HEK293 (cell line): ENCODE results near the gene FLYWCH1.

Source experiments
- GLI4 ChIP-seq: fragments of 450-650 bp; formaldehyde crosslinking; IDR thresholded peaks from 2 replicates; pipeline ENCODE4 v1.5.1; 2016; ENCODE audit warnings: missing biosample characterization, missing genetic modification characterization
- GLIS1 ChIP-seq: fragments of 450-650 bp; formaldehyde crosslinking; IDR thresholded peaks from 2 replicates; pipeline ENCODE4 v1.5.1; 2016; ENCODE audit warnings: missing biosample characterization, missing genetic modification characterization
- KLF1 ChIP-seq: fragments of 450-650 bp; formaldehyde crosslinking; IDR thresholded peaks from 2 replicates; pipeline ENCODE4 v1.5.1; 2016; ENCODE audit warnings: missing biosample characterization, missing genetic modification characterization
- KLF7 ChIP-seq: fragments of 450-650 bp; formaldehyde crosslinking; IDR thresholded peaks from 2 replicates; pipeline ENCODE4 v1.5.1; 2016; ENCODE audit warnings: missing biosample characterization, missing genetic modification characterization, borderline replicate concordance
- REPIN1 ChIP-seq: fragments of 450-650 bp; formaldehyde crosslinking; IDR thresholded peaks from 2 replicates; pipeline ENCODE4 v1.5.1; 2017; ENCODE audit warnings: missing biosample characterization, missing genetic modification characterization, low read depth
- ZBTB1 ChIP-seq: fragments of 450-650 bp; formaldehyde crosslinking; IDR thresholded peaks from 2 replicates; pipeline ENCODE4 v1.5.1; 2016; ENCODE audit warnings: missing biosample characterization, missing genetic modification characterization
- ZFHX2 ChIP-seq: fragments of 450-650 bp; formaldehyde crosslinking; conservative IDR thresholded peaks from 2 replicates; pipeline ENCODE4 v1.5.1; 2016; ENCODE audit warnings: missing biosample characterization, missing genetic modification characterization
- ZIC2 ChIP-seq: fragments of 450-650 bp; formaldehyde crosslinking; IDR thresholded peaks from 2 replicates; pipeline ENCODE4 v1.5.1; 2016; ENCODE audit warnings: missing biosample characterization, missing genetic modification characterization
- ZNF10 ChIP-seq: fragments of 450-650 bp; formaldehyde crosslinking; IDR thresholded peaks from 2 replicates; pipeline ENCODE4 v1.5.1; 2017; ENCODE audit warnings: missing biosample characterization, missing genetic modification characterization
- ZNF133 ChIP-seq: fragments of 450-650 bp; formaldehyde crosslinking; IDR thresholded peaks from 2 replicates; pipeline ENCODE4 v1.5.1; 2016; ENCODE audit warnings: missing biosample characterization, missing genetic modification characterization
- ZNF146 ChIP-seq: fragments of 450-650 bp; formaldehyde crosslinking; IDR thresholded peaks from 2 replicates; pipeline ENCODE4 v1.5.1; 2016; ENCODE audit warnings: missing biosample characterization, missing genetic modification characterization
- ZNF239 ChIP-seq: fragments of 450-650 bp; formaldehyde crosslinking; IDR thresholded peaks from 2 replicates; pipeline ENCODE4 v1.5.1; 2016; ENCODE audit warnings: missing biosample characterization, missing genetic modification characterization
- ZNF274 ChIP-seq, 2 experiments: fragments of 200-500 bp in 1 of 2; fragments of 450-650 bp in 1 of 2; sonication (Bioruptor generic) in 1 of 2; formaldehyde crosslinking in 1 of 2; IDR thresholded peaks; 2 replicates each; pipeline versions ENCODE4 v1.5.1 to v1.6.1; 2014 to 2016; ENCODE audit warnings: borderline replicate concordance in 1 of 2, inconsistent platforms in 1 of 2, low read length in 1 of 2, missing biosample characterization in 1 of 2, missing genetic modification characterization in 1 of 2
- ZNF335 ChIP-seq: fragments of 450-650 bp; formaldehyde crosslinking; conservative IDR thresholded peaks from 2 replicates; pipeline ENCODE4 v1.5.1; 2016; ENCODE audit warnings: missing biosample characterization, missing genetic modification characterization
- ZNF341 ChIP-seq: fragments of 450-650 bp; formaldehyde crosslinking; IDR thresholded peaks from 2 replicates; pipeline ENCODE4; 2016; ENCODE audit warnings: low read depth, missing biosample characterization, missing genetic modification characterization
- ZNF354C ChIP-seq: fragments of 450-650 bp; formaldehyde crosslinking; IDR thresholded peaks from 2 replicates; pipeline ENCODE4 v1.5.1; 2016; ENCODE audit warnings: missing biosample characterization, missing genetic modification characterization, low read depth, borderline replicate concordance
- ZNF366 ChIP-seq: fragments of 450-650 bp; formaldehyde crosslinking; conservative IDR thresholded peaks from 2 replicates; pipeline ENCODE4 v1.5.1; 2016; ENCODE audit warnings: missing biosample characterization, missing genetic modification characterization
- ZNF391 ChIP-seq: fragments of 450-650 bp; formaldehyde crosslinking; IDR thresholded peaks from 2 replicates; pipeline ENCODE4 v1.5.1; 2016; ENCODE audit warnings: low read depth, missing biosample characterization, missing genetic modification characterization, borderline replicate concordance
- ZNF548 ChIP-seq: fragments of 450-650 bp; formaldehyde crosslinking; IDR thresholded peaks from 2 replicates; pipeline ENCODE4 v1.5.1; 2016; ENCODE audit warnings: missing biosample characterization, missing genetic modification characterization
- ZNF624 ChIP-seq: fragments of 450-650 bp; formaldehyde crosslinking; IDR thresholded peaks from 2 replicates; pipeline ENCODE4 v1.5.1; 2017; ENCODE audit warnings: missing biosample characterization, missing genetic modification characterization
- ZNF654 ChIP-seq: fragments of 450-650 bp; formaldehyde crosslinking; IDR thresholded peaks from 2 replicates; pipeline ENCODE4 v1.5.1; 2016; ENCODE audit warnings: low read depth, missing biosample characterization, missing genetic modification characterization
- ZNF677 ChIP-seq: fragments of 450-650 bp; IDR thresholded peaks from 2 replicates; pipeline ENCODE4 v1.5.0; 2018; ENCODE audit warnings: missing biosample characterization, mild to moderate bottlenecking, missing genetic modification characterization, moderate library complexity
- ZNF692 ChIP-seq: fragments of 450-650 bp; formaldehyde crosslinking; IDR thresholded peaks from 2 replicates; pipeline ENCODE4 v1.5.1; 2016; ENCODE audit warnings: missing biosample characterization, missing genetic modification characterization
- ZNF76 ChIP-seq: fragments of 450-650 bp; formaldehyde crosslinking; IDR thresholded peaks from 2 replicates; pipeline ENCODE4; 2016; ENCODE audit warnings: low read depth, missing biosample characterization, missing genetic modification characterization, borderline replicate concordance
- ZNF785 ChIP-seq: fragments of 450-650 bp; formaldehyde crosslinking; IDR thresholded peaks from 2 replicates; pipeline ENCODE4 v1.5.1; 2016; ENCODE audit warnings: missing biosample characterization, missing genetic modification characterization
- ZSCAN16 ChIP-seq: fragments of 450-650 bp; formaldehyde crosslinking; IDR thresholded peaks from 2 replicates; pipeline ENCODE4 v1.5.1; 2016; ENCODE audit warnings: missing biosample characterization, missing genetic modification characterization
- ZSCAN18 ChIP-seq: fragments of 450-650 bp; formaldehyde crosslinking; IDR thresholded peaks from 2 replicates; pipeline ENCODE4 v1.5.1; 2016; ENCODE audit warnings: missing biosample characterization, missing genetic modification characterization
- TF ChIP-seq, protein P1 (sequence below): fragments of 450-650 bp; formaldehyde crosslinking; optimal IDR thresholded peaks from 2 replicates; pipeline ENCODE3; 2016; ENCODE audit warnings: missing biosample characterization, mild to moderate bottlenecking, missing genetic modification characterization
- TF ChIP-seq, protein P2 (sequence below): fragments of 450-650 bp; formaldehyde crosslinking; IDR thresholded peaks from 2 replicates; pipeline ENCODE4 v1.5.1; 2016; ENCODE audit warnings: missing biosample characterization, missing genetic modification characterization
- TF ChIP-seq, protein P3 (sequence below): fragments of 450-650 bp; formaldehyde crosslinking; IDR thresholded peaks from 2 replicates; pipeline ENCODE4 v1.5.1; 2016; ENCODE audit warnings: missing biosample characterization, missing genetic modification characterization
- TF ChIP-seq, protein P4 (sequence below): fragments of 450-650 bp; formaldehyde crosslinking; IDR thresholded peaks from 2 replicates; pipeline ENCODE4 v1.5.1; 2016; ENCODE audit warnings: missing biosample characterization, missing genetic modification characterization

FLYWCH1 gene

GRCh38 chr16:2883458-2883908, 28.2 kb upstream of the FLYWCH1 start (continued):
- TF ChIP-seq, protein P1, sequence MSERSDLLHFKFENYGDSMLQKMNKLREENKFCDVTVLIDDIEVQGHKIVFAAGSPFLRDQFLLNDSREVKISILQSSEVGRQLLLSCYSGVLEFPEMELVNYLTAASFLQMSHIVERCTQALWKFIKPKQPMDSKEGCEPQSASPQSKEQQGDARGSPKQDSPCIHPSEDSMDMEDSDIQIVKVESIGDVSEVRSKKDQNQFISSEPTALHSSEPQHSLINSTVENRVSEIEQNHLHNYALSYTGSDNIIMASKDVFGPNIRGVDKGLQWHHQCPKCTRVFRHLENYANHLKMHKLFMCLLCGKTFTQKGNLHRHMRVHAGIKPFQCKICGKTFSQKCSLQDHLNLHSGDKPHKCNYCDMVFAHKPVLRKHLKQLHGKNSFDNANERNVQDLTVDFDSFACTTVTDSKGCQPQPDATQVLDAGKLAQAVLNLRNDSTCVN (tag by site-specific recombination) = peak; percentile 63
- TF ChIP-seq GLI4 (peak; percentile 28; the same call in 1 of the 2 replicates), ZNF692 (tag by site-specific recombination) (peak; percentile 11; the same call in 1 of the 2 replicates), ZNF341 (tag by site-specific recombination) (0 out of 2 replicates have a peak, but pooled peaks have one; percentile 10), KLF7 (tag by site-specific recombination) (0 out of 2 replicates have a peak, but pooled peaks have one; percentile 51), ZNF391 (peak; percentile 85), REPIN1 (tag by site-specific recombination) (peak; percentile 29; the same call in 1 of the 2 replicates), ZNF335 (tag by site-specific recombination) (peak; percentile 72), ZNF654 (tag by site-specific recombination) (no peak), ZNF239 (tag by site-specific recombination) (0 out of 2 replicates have a peak, but pooled peaks have one; percentile 50), ZNF624 (no peak), KLF1 (tag by site-specific recombination) (0 out of 2 replicates have a peak, but pooled peaks have one; percentile 4), ZNF146 (tag by site-specific recombination) (0 out of 2 replicates have a peak, but pooled peaks have one; percentile 20), ZNF10 (tag by site-specific recombination) (no peak; the same call in 1 of the 2 replicates), ZNF677 (tag by site-specific recombination) (no peak), ZNF785 (tag by site-specific recombination) (0 out of 2 replicates have a peak, but pooled peaks have one; percentile 26), ZNF133 (peak; percentile 26; the same call in 1 of the 2 replicates), ZSCAN18 (peak; percentile 60; the same call in 1 of the 2 replicates), ZNF366 (tag by site-specific recombination) (no peak), ZIC2 (tag by site-specific recombination) (peak; percentile 38), ZNF274 (IDR thresholded peaks at IDR 0.05; ENCODE audit: low read length) (no peak), ZNF274 (tag by site-specific recombination; IDR thresholded peaks at IDR 0.05; ENCODE audit: borderline replicate concordance) (no peak), ZBTB1 (tag by site-specific recombination) (0 out of 2 replicates have a peak, but pooled peaks have one; percentile 37), ZNF548 (tag by site-specific recombination) (0 out of 2 replicates have a peak, but pooled peaks have one; percentile 13), ZFHX2 (tag by site-specific recombination) (peak; percentile 86), ZNF76 (peak; percentile 86), ZSCAN16 (tag by site-specific recombination) (0 out of 2 replicates have a peak, but pooled peaks have one; percentile 19), ZNF354C (no peak), GLIS1 (0 out of 2 replicates have a peak, but pooled peaks have one; percentile 61)
- TF ChIP-seq, protein P2, sequence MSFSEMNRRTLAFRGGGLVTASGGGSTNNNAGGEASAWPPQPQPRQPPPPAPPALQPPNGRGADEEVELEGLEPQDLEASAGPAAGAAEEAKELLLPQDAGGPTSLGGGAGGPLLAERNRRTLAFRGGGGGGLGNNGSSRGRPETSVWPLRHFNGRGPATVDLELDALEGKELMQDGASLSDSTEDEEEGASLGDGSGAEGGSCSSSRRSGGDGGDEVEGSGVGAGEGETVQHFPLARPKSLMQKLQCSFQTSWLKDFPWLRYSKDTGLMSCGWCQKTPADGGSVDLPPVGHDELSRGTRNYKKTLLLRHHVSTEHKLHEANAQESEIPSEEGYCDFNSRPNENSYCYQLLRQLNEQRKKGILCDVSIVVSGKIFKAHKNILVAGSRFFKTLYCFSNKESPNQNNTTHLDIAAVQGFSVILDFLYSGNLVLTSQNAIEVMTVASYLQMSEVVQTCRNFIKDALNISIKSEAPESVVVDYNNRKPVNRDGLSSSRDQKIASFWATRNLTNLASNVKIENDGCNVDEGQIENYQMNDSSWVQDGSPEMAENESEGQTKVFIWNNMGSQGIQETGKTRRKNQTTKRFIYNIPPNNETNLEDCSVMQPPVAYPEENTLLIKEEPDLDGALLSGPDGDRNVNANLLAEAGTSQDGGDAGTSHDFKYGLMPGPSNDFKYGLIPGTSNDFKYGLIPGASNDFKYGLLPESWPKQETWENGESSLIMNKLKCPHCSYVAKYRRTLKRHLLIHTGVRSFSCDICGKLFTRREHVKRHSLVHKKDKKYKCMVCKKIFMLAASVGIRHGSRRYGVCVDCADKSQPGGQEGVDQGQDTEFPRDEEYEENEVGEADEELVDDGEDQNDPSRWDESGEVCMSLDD (tag by site-specific recombination) = no peak
- TF ChIP-seq, protein P3, sequence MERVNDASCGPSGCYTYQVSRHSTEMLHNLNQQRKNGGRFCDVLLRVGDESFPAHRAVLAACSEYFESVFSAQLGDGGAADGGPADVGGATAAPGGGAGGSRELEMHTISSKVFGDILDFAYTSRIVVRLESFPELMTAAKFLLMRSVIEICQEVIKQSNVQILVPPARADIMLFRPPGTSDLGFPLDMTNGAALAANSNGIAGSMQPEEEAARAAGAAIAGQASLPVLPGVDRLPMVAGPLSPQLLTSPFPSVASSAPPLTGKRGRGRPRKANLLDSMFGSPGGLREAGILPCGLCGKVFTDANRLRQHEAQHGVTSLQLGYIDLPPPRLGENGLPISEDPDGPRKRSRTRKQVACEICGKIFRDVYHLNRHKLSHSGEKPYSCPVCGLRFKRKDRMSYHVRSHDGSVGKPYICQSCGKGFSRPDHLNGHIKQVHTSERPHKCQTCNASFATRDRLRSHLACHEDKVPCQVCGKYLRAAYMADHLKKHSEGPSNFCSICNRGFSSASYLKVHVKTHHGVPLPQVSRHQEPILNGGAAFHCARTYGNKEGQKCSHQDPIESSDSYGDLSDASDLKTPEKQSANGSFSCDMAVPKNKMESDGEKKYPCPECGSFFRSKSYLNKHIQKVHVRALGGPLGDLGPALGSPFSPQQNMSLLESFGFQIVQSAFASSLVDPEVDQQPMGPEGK (tag by site-specific recombination) = peak; percentile 73
- TF ChIP-seq, protein P4, sequence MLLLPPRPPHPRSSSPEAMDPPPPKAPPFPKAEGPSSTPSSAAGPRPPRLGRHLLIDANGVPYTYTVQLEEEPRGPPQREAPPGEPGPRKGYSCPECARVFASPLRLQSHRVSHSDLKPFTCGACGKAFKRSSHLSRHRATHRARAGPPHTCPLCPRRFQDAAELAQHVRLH (tag by site-specific recombination) = 0 out of 2 replicates have a peak, but pooled peaks have one; percentile 8
